Measurements from ENCODE around the gene GALNT1. TPM values are rescaled to one million over a fixed set of nuclear protein-coding genes. Genes with fewer than 3 reads are reported as not detected.

Gene GALNT1
- total RNA-seq, 2 experiments from 2014 or later, result 52.5 to 53.4 TPM

GRCh38 chr18:35580701-35581539 lies 620 bp upstream of the GALNT1 start:
- ChIA-PET POLR2A (interaction anchor here (1.3 kb wide), 1 partner anchor 83 kb away, joined by 4 read pairs; the partner anchor contains the start of gene INO80C), CTCF (no interaction called here)

GRCh38 chr18:35581898-35582641 lies 530 bp downstream of the GALNT1 start:
- POLR2A ChIA-PET, result interaction anchor here (1.0 to 1.4 kb wide), 3 partner anchors 35 to 104 kb away, joined by 4 to 6 read pairs (median 5); partner anchors contain the start of gene INO80C
- CTCF ChIA-PET, result interaction anchor here (0.6 kb wide), 1 partner anchor 30 kb away, joined by 3 read pairs; no protein-coding TSS in a partner anchor

GRCh38 chr18:35582899-35583558 lies 1.5 kb downstream of the GALNT1 start:
- POLR2A ChIA-PET, result interaction anchor here (1.0 to 1.4 kb wide), 3 partner anchors 34 to 105 kb away, joined by 4 to 6 read pairs (median 5); partner anchors contain the start of gene INO80C
- CTCF ChIA-PET, result interaction anchor here (1.1 kb wide), 1 partner anchor 197 kb away, joined by 4 read pairs; no protein-coding TSS in a partner anchor

DNA sequence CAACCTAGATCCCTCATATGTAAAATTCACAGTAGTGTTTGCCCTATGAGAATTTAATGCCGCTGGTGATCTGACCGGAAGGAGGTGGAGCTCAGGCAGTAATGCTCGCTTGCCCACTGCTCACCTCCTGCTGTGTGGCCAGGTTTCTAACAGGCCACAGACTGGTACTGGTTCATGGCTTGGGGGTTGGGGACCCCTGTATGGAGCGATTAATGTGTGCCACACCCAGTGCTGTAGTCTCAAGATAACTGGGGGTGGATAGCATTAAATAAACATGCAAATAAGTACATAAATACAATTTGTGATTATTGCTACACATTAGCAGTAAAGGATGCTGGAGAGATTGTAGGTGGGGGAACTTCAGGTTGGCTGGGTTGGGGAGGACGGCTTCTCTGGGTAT lies 3.2 kb downstream of the GALNT1 start:
- ChIA-PET POLR2A (no interaction called here), CTCF (interaction anchor here (1.6 kb wide), 1 partner anchor 28 kb away, joined by 3 read pairs; no protein-coding TSS in a partner anchor)

GRCh38 chr18:35585608-35586007 lies 4.1 kb downstream of the GALNT1 start:
- ChIA-PET POLR2A (no interaction called here), CTCF (no interaction called here)

DNA sequence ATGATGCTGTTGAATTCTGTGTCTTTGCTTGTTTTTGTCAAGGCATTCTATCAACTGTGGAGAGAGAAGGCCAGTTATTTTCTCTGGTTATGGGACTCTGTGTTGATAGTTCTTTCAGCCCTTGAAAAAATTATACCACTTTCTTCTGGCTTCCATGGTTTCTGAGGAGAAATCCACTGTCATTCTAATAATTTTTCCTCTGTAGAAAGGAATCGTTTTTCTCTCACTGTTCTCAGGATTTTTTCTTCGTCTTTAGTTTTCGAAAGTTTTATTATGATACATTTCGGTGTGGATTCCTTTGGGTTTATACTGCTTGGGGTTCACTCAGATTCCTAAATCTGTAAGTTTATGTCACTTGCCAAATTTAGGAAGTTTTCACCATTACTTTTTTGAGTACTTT lies 6.6 kb downstream of the GALNT1 start:
- ChIA-PET CTCF (no interaction called here), POLR2A (no interaction called here)

DNA sequence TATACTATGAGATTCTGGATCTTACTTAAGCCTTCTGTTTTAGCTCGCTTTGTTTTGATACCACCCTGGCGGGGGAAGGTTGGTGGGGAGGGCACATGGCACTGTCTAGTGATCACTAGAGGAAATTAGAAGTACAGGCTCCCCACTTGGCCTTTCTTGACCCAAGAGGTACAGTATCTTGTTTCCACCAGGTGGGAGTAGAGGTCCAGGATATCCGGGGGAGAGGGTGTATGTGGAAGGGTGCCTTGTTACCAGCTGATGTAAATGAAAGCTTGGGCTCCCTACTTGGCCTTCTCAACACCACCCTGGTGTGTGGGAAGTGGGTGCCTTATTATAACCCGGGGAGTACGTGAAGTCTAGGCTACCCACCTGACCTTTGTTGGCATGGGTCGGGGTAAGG lies 7.5 kb downstream of the GALNT1 start:
- CTCF ChIA-PET, result interaction anchor here (0.8 to 1.2 kb wide), 2 partner anchors 9 to 28 kb away, joined by 3 read pairs; no protein-coding TSS in a partner anchor
- POLR2A ChIA-PET, result no interaction called here

DNA sequence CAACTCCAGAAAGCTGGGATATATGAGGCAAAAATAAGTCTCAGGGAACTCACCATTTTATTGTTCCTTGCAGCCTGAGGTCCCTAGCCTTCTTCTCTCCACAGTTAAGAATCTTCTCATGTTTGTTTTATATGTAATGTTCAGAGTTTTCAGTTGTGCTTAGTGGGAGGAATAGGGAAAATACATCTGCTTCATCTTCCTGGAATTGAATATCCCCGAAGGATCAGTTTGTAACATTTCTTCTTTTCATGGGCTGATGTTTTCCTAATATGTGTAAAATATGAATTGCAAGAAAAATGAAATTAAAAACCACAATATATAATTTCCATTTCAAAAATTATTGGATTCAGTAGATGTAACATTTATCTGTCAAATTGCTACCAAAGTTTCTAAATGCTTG lies 8.0 kb downstream of the GALNT1 start:
- ChIA-PET POLR2A (no interaction called here), CTCF (interaction anchor here (0.7 to 1.2 kb wide), 2 partner anchors 27 to 107 kb away, joined by 3 read pairs; no protein-coding TSS in a partner anchor)

DNA sequence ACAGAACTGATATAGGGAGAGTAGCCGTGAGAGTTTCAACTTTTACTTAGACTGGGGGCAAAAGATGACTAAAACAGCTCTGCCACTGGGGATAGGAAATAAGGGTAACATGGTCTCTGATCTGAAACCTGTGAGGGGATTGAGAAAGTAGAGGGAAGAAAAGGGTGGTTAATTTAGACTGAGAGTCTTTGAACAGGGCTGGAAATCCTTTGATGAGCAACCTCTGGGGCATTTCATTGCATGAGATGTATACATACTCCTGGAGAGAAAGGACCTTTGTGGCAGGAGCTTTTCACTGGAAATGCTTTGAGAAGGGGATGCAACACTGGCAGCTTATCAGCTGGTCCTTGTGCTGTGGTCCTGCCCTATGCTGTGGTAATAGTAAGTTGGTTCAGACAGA lies 9.4 kb downstream of the GALNT1 start:
- POLR2A ChIA-PET, result no interaction called here
- CTCF ChIA-PET, result no interaction called here

GRCh38 chr18:35592298-35592697 lies 10.8 kb downstream of the GALNT1 start:
- ChIA-PET POLR2A (no interaction called here), CTCF (no interaction called here)

DNA sequence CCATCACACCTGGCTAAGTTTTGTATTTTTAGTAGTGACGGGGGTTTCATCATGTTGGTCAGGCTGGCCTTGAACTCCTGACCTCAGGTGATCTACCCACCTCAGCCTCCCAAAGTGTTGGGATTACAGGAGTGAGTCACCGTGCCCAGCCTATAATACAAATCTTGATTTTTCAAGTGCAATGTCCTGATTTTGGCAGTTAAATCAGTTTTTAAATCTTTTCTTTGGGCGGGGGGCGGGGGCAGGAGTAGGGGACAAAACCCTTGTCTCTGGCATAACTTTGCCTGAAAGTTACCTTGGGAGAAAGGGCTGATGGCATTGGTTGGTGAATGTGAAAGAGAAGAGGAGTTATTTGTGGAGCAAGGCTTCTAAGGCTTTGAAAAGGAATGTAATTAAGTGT lies 12.3 kb downstream of the GALNT1 start:
- ChIA-PET POLR2A (no interaction called here), CTCF (no interaction called here)

DNA sequence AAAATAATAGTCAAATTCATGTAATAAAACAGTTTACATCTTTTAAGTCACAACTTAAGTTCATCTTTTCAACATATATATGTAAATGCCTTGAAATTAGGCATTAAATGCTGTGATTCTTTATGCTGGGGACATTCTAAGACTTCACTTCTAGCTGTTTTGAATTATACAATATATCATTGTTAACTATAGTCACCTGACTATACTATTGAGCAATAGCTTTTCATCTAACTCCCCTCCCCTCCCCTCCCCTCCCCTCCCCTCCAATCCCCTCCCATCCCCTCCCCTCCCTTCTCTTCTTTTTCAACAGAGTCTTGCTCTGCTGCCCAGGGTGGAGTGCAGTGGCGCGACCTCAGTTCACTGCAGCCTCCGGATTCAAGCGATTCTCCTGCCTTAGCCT lies 16.2 kb downstream of the GALNT1 start:
- ChIA-PET POLR2A (no interaction called here), CTCF (interaction anchor here (1.3 kb wide), 1 partner anchor 9 kb away, joined by 3 read pairs; no protein-coding TSS in a partner anchor)

- POLR2A ChIA-PET, result no interaction called here
- CTCF ChIA-PET, result no interaction called here
Measured at GRCh38 chr18:35602193-35602820, 20.8 kb downstream of the GALNT1 start.

GRCh38 chr18:35603008-35603407 lies 21.5 kb downstream of the GALNT1 start:
- ChIA-PET CTCF (no interaction called here), POLR2A (no interaction called here)

GRCh38 chr18:35603528-35603927 lies 22.0 kb downstream of the GALNT1 start:
- CTCF ChIA-PET, result no interaction called here

GRCh38 chr18:35604369-35604768 lies 22.8 kb downstream of the GALNT1 start:
- POLR2A ChIA-PET, result no interaction called here

More at GRCh38 chr18:35603528-35603927, 22.0 kb downstream of the GALNT1 start:
- POLR2A ChIA-PET, result no interaction called here

DNA sequence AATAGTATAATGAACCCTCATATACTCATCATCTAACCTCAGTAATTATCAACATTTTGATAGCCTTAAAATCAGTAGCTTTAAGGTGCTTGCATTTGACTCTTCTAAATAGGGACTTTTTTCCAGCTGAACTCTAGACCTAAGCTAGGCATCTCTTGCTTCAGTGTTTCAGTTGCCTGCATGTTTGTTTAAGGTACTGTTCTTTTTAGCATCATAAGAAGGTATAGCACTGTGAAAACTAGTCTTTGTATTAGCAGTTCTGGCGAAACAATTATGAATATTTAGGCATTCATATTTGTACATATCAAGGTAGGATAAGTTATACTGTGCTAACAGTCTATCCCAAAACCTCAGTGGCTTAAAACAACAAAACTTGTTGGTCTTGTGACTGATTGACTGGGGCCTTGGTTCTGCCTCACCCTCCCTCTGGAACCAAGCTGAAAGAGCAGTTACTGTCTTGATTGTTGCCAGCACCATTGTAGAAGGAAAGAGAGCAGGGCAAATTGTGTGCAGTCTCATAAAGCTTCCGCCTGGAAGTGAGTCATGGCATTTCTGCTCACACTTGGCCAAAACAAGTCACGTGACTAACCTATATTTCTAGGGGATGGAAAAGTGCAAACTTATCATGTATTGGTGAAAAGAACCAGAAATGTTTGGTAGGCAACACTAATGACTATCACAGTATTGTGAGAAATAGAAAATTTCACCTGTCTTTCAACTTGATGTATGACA lies 24.3 kb downstream of the GALNT1 start:
- POLR2A ChIA-PET, result no interaction called here
- CTCF ChIA-PET, result no interaction called here

More at GRCh38 chr18:35604369-35604768, 22.8 kb downstream of the GALNT1 start:
- CTCF ChIA-PET, result no interaction called here

DNA sequence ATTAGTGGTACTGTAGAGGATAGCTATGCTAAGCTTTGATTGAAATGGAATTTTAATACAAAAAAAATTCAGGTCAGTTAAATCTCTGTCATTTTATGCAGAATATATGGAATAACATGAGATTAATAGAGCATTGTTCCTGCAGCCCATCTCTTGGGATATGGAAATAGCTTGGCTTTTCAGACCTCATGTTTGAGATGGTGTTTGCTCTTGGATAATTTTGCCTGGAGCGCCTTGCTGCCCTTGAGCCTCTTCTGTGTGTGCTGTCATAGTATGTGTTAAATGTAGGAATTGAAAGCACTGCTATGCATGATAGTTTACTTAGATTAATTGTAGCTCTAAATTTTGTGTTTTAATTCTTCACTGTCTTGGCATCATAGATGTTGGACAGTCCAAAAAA lies 27.7 kb downstream of the GALNT1 start:
- ChIA-PET CTCF (no interaction called here), POLR2A (no interaction called here)

- ChIA-PET CTCF (no interaction called here), POLR2A (no interaction called here)
Measured at GRCh38 chr18:35610089-35610488, 28.5 kb downstream of the GALNT1 start.

All from activated CD8-positive, alpha-beta memory T cell treated with anti-CD3 and anti-CD28 coated beads for 36 hours (primary cell).